ENCODE data around the gene CAMK2D.

CAMK2D gene

GRCh38 chr4:113566015-113566795 is 195.3 kb downstream of the CAMK2D start:
- Histone ChIP-seq H3K4me1 (ENCODE audit: control extremely low read depth in 1 of 4, control insufficient read depth in 4 of 4, insufficient read depth in 4 of 4, low read length in 3 of 4) (peaks cover 10 to 25% (median 16%) of the 10 kb centered on the region in 4 experiments), H3K27me3 (replicated peaks in 2 of 5; ENCODE audit: control insufficient read depth in 4 of 5, insufficient read depth in 5 of 5, low read length in 4 of 5) (peaks cover 0 to 68% (median 31%) of the 10 kb centered on the region in 5 experiments), H3K36me3 (ENCODE audit: control insufficient read depth in 4 of 4, insufficient read depth in 4 of 4, low read length in 3 of 4) (no peaks in the 10 kb centered on the region), H3K27ac (ENCODE audit: insufficient read depth in 1 of 2, low read depth in 1 of 2, low read length in 2 of 2, poor library complexity in 1 of 2, severe bottlenecking in 2 of 2) (no peak overlapping the region), H3K4me3 (ENCODE audit: control insufficient read depth in 1 of 7, extremely low read depth in 1 of 7, insufficient read depth in 4 of 7, low read depth in 2 of 7, low read length in 6 of 7) (no peak overlapping the region), H3K9me3 (ENCODE audit: control extremely low read depth in 1 of 5, control insufficient read depth in 4 of 5, insufficient read depth in 2 of 5, low read depth in 1 of 5, low read length in 4 of 5) (peaks cover 0 to 3% (median 0%) of the 10 kb centered on the region in 5 experiments)
- no peak for DNase-seq
- 100% methylated on average over 2 of the region's 3 CpGs for WGBS (ENCODE audit: insufficient coverage)
- ChIA-PET POLR2A (no interaction called here), CTCF (interaction anchor here (1.4 to 2.1 kb wide), 2 partner anchors 9 to 18 kb away, joined by 7 read pairs; no protein-coding TSS in a partner anchor)

DNA sequence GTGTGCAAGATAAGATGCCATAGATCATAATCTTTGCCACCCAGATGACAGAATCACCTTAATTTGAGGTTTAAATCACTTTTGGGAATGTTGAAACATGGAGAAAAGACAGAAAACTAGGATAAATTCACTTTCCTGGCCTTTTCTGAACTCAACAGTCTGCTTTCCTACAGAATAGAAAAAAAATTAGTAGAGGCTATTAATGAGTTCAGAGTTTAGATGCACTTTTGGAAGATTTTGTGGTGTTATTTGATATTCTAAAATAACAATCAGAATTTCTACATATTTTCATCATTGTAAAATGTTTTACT is 195.9 kb downstream of the CAMK2D start:
- Histone ChIP-seq H3K4me3 (ENCODE audit: control insufficient read depth in 1 of 7, extremely low read depth in 1 of 7, insufficient read depth in 4 of 7, low read depth in 2 of 7, low read length in 6 of 7) (no peak overlapping the region), H3K27me3 (replicated peaks in 2 of 5; ENCODE audit: control insufficient read depth in 4 of 5, insufficient read depth in 5 of 5, low read length in 4 of 5) (peaks cover 2 to 73% (median 31%) of the 10 kb centered on the region in 5 experiments), H3K4me1 (ENCODE audit: control extremely low read depth in 1 of 4, control insufficient read depth in 4 of 4, insufficient read depth in 4 of 4, low read length in 3 of 4) (peaks cover 10 to 25% (median 16%) of the 10 kb centered on the region in 4 experiments), H3K36me3 (ENCODE audit: control insufficient read depth in 4 of 4, insufficient read depth in 4 of 4, low read length in 3 of 4) (no peaks in the 10 kb centered on the region), H3K27ac (ENCODE audit: insufficient read depth in 1 of 2, low read depth in 1 of 2, low read length in 2 of 2, poor library complexity in 1 of 2, severe bottlenecking in 2 of 2) (no peak overlapping the region), H3K9me3 (ENCODE audit: control extremely low read depth in 1 of 5, control insufficient read depth in 4 of 5, insufficient read depth in 2 of 5, low read depth in 1 of 5, low read length in 4 of 5) (peaks cover 0 to 2% (median 0%) of the 10 kb centered on the region in 5 experiments)
- POLR2A ChIA-PET = interaction anchor here (0.9 kb wide), 1 partner anchor 9 kb away, joined by 3 read pairs; no protein-coding TSS in a partner anchor
- CTCF ChIA-PET = interaction anchor here (1.4 to 2.1 kb wide), 3 partner anchors 9 to 18 kb away, joined by 3 to 7 read pairs (median 7); no protein-coding TSS in a partner anchor
- no peak for DNase-seq

- Histone ChIP-seq H3K4me3 (ENCODE audit: control insufficient read depth in 1 of 7, extremely low read depth in 1 of 7, insufficient read depth in 4 of 7, low read depth in 2 of 7, low read length in 6 of 7) (peak overlapping the region in 3 of 7 experiments; percentile 4 to 37 (median 8)), H3K36me3 (ENCODE audit: control insufficient read depth in 4 of 4, insufficient read depth in 4 of 4, low read length in 3 of 4) (no peaks in the 10 kb centered on the region), H3K27ac (ENCODE audit: insufficient read depth in 1 of 2, low read depth in 1 of 2, low read length in 2 of 2, poor library complexity in 1 of 2, severe bottlenecking in 2 of 2) (no peak overlapping the region), H3K9me3 (ENCODE audit: control extremely low read depth in 1 of 5, control insufficient read depth in 4 of 5, insufficient read depth in 2 of 5, low read depth in 1 of 5, low read length in 4 of 5) (no peaks in the 10 kb centered on the region), H3K27me3 (replicated peaks in 2 of 5; ENCODE audit: control insufficient read depth in 4 of 5, insufficient read depth in 5 of 5, low read length in 4 of 5) (peaks cover 2 to 75% (median 29%) of the 10 kb centered on the region in 5 experiments), H3K4me1 (ENCODE audit: control extremely low read depth in 1 of 4, control insufficient read depth in 4 of 4, insufficient read depth in 4 of 4, low read length in 3 of 4) (peaks cover 10 to 25% (median 16%) of the 10 kb centered on the region in 4 experiments)
- no CpG with 5 or more reads among the region's 3 CpGs for WGBS (ENCODE audit: insufficient coverage)
- peak in 2 of 3 donors; percentile 36 to 48 for DNase-seq
- ChIA-PET POLR2A (interaction anchor here (0.9 kb wide), 1 partner anchor 10 kb away, joined by 3 read pairs; no protein-coding TSS in a partner anchor), CTCF (interaction anchor here (0.8 to 2.1 kb wide), 5 partner anchors 10 to 68 kb away, joined by 3 to 7 read pairs (median 3); no protein-coding TSS in a partner anchor)
Observed at GRCh38 chr4:113564493-113564892, 197.0 kb downstream of the CAMK2D start.

- no peak overlapping the region for H3K4me3 ChIP-seq (ENCODE audit: control insufficient read depth in 1 of 7, extremely low read depth in 1 of 7, insufficient read depth in 4 of 7, low read depth in 2 of 7, low read length in 6 of 7)
- ChIA-PET POLR2A (no interaction called here), CTCF (interaction anchor here (0.6 to 1.0 kb wide), 5 partner anchors 11 to 272 kb away, joined by 3 read pairs; no protein-coding TSS in a partner anchor)
- peak in 2 of 3 donors; percentile 33 to 47 for DNase-seq
- no peaks in the 10 kb centered on the region for H3K9me3 ChIP-seq (ENCODE audit: control extremely low read depth in 1 of 5, control insufficient read depth in 4 of 5, insufficient read depth in 2 of 5, low read depth in 1 of 5, low read length in 4 of 5)
- peaks cover 2 to 71% (median 26%) of the 10 kb centered on the region in 5 experiments for H3K27me3 ChIP-seq (replicated peaks in 2 of 5; ENCODE audit: control insufficient read depth in 4 of 5, insufficient read depth in 5 of 5, low read length in 4 of 5)
- WGBS (ENCODE audit: insufficient coverage) = 67% methylated on average over 3 of the region's 5 CpGs
- H3K4me1 ChIP-seq (ENCODE audit: control extremely low read depth in 1 of 4, control insufficient read depth in 4 of 4, insufficient read depth in 4 of 4, low read length in 3 of 4) = peaks cover 10 to 25% (median 16%) of the 10 kb centered on the region in 4 experiments
- no peaks in the 10 kb centered on the region for H3K36me3 ChIP-seq (ENCODE audit: control insufficient read depth in 4 of 4, insufficient read depth in 4 of 4, low read length in 3 of 4)
- H3K27ac ChIP-seq (ENCODE audit: insufficient read depth in 1 of 2, low read depth in 1 of 2, low read length in 2 of 2, poor library complexity in 1 of 2, severe bottlenecking in 2 of 2) = no peak overlapping the region
Observed at GRCh38 chr4:113563691-113564378, 197.7 kb downstream of the CAMK2D start.

DNA sequence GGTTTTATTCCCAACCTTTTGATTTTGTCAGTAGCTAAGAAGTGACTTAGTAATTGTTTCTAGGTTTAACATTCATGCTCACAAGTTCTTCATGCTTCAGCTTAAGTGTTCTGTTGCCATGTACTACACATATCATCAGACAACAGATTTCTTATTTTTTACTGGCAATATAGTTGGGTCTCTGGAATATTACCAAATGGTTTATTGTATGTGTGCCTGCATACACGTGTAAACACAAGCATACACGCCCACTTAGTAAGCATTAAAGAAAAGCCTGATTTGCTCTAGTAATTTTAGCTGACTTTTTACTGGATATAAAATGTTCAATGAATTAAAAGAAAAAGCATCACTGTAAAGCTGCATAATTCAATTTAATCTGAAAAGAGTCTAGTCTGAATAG is 199.8 kb downstream of the CAMK2D start:
- CTCF ChIA-PET = interaction anchor here (1.2 to 2.6 kb wide), 2 partner anchors 9 to 14 kb away, joined by 4 to 13 read pairs; no protein-coding TSS in a partner anchor
- no peak overlapping the region for H3K27ac ChIP-seq (ENCODE audit: insufficient read depth in 1 of 2, low read depth in 1 of 2, low read length in 2 of 2, poor library complexity in 1 of 2, severe bottlenecking in 2 of 2)

DNA sequence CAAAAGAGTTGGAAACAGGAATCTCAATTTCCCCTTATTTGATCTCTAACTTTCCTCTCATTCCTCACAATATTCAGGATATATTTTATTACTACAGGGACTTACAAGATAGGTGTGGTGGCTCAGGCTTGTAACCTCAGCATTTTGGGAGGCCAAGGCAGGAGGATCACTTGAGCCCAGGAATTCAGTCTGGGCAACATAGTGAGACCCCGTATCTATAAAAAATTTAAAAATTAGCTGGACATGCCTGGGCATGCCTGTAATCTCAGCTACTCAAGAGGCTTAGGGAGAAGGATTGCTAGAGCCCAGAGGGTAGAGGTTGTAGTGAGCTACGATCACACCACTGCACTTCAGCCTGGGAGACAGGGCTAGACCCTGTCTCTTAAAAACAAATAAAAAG is 200.4 kb downstream of the CAMK2D start:
- 100% methylated on average over 1 of the region's 2 CpGs for WGBS (ENCODE audit: insufficient coverage)
- ChIA-PET POLR2A (no interaction called here), CTCF (interaction anchor here (1.2 to 2.6 kb wide), 2 partner anchors 8 to 13 kb away, joined by 4 to 13 read pairs; no protein-coding TSS in a partner anchor)
- Histone ChIP-seq H3K4me1 (ENCODE audit: control extremely low read depth in 1 of 4, control insufficient read depth in 4 of 4, insufficient read depth in 4 of 4, low read length in 3 of 4) (peaks cover 10 to 25% (median 16%) of the 10 kb centered on the region in 4 experiments), H3K36me3 (ENCODE audit: control insufficient read depth in 4 of 4, insufficient read depth in 4 of 4, low read length in 3 of 4) (no peaks in the 10 kb centered on the region), H3K9me3 (ENCODE audit: control extremely low read depth in 1 of 5, control insufficient read depth in 4 of 5, insufficient read depth in 2 of 5, low read depth in 1 of 5, low read length in 4 of 5) (no peaks in the 10 kb centered on the region), H3K27ac (ENCODE audit: insufficient read depth in 1 of 2, low read depth in 1 of 2, low read length in 2 of 2, poor library complexity in 1 of 2, severe bottlenecking in 2 of 2) (no peak overlapping the region), H3K27me3 (replicated peaks in 2 of 5; ENCODE audit: control insufficient read depth in 4 of 5, insufficient read depth in 5 of 5, low read length in 4 of 5) (peaks cover 2 to 55% (median 17%) of the 10 kb centered on the region in 5 experiments), H3K4me3 (ENCODE audit: control insufficient read depth in 1 of 7, extremely low read depth in 1 of 7, insufficient read depth in 4 of 7, low read depth in 2 of 7, low read length in 6 of 7) (no peak overlapping the region)
- DNase-seq = no peak

More for the DNA sequence above, 199.8 kb downstream of the CAMK2D start:
- peaks cover 10 to 25% (median 16%) of the 10 kb centered on the region in 4 experiments for H3K4me1 ChIP-seq (ENCODE audit: control extremely low read depth in 1 of 4, control insufficient read depth in 4 of 4, insufficient read depth in 4 of 4, low read length in 3 of 4)
- H3K36me3 ChIP-seq (ENCODE audit: control insufficient read depth in 4 of 4, insufficient read depth in 4 of 4, low read length in 3 of 4) = no peaks in the 10 kb centered on the region
- H3K4me3 ChIP-seq (ENCODE audit: control insufficient read depth in 1 of 7, extremely low read depth in 1 of 7, insufficient read depth in 4 of 7, low read depth in 2 of 7, low read length in 6 of 7) = no peak overlapping the region
- no peak for DNase-seq
- POLR2A ChIA-PET = no interaction called here
- peaks cover 2 to 55% (median 20%) of the 10 kb centered on the region in 5 experiments for H3K27me3 ChIP-seq (replicated peaks in 2 of 5; ENCODE audit: control insufficient read depth in 4 of 5, insufficient read depth in 5 of 5, low read length in 4 of 5)
- no peaks in the 10 kb centered on the region for H3K9me3 ChIP-seq (ENCODE audit: control extremely low read depth in 1 of 5, control insufficient read depth in 4 of 5, insufficient read depth in 2 of 5, low read depth in 1 of 5, low read length in 4 of 5)
- no CpG with 5 or more reads among the region's 2 CpGs for WGBS (ENCODE audit: insufficient coverage)
